Esophagus squamous epithelium (tissue), 5 donors: ENCODE data around the gene SOCS4. TPM values are rescaled to one million over a fixed set of nuclear protein-coding genes. Genes with fewer than 3 reads are reported as not detected.
"Not testable (repeated sequence)": the region's sequence is repeated elsewhere in the genome, so short reads cannot be mapped to it uniquely, and the experiment has no call there.

Experiments used
- DNase-seq: peaks from one replicate; lab custom pipeline; 2025; lab: John Stamatoyannopoulos, UW
- H3K27ac ChIP-seq, 4 donors: fragments of 200-600 bp; sonication (generic); one replicate each; pipeline ENCODE4 v1.5.1; 2016 to 2019; ENCODE audit warnings: mild to moderate bottlenecking in 1 of 4
- H3K27me3 ChIP-seq, 4 donors: fragments of 200-600 bp; sonication (generic); 1 replicate in 3 of 4; 2 replicates in 1 of 4; pipeline versions ENCODE4 v1.5.1 to v1.6.0; 2017 to 2021; ENCODE audit warnings: antibody characterized with exemption in 1 of 4
- H3K36me3 ChIP-seq, 3 donors: fragments of 200-600 bp; sonication (generic); one replicate each; pipeline ENCODE4 v1.5.1; 2016 to 2019
- H3K4me1 ChIP-seq, 3 donors: fragments of 200-600 bp; sonication (generic); one replicate each; pipeline ENCODE4 v1.5.1; 2017 to 2019
- H3K4me3 ChIP-seq, 4 donors: fragments of 200-600 bp; sonication (generic); 1 replicate in 3 of 4; 2 replicates in 1 of 4; pipeline ENCODE4 v1.5.1; 2016 to 2019; ENCODE audit warnings: mild to moderate bottlenecking in 2 of 4, moderate library complexity in 1 of 4
- H3K9me3 ChIP-seq, 3 donors: fragments of 200-600 bp; sonication (generic); one replicate each; pipeline ENCODE4 v1.5.1; 2016 to 2019
- CTCF ChIP-seq, 6 experiments: fragments of 450-650 bp in 4 of 6; fragments of 200-600 bp in 2 of 6; sonication (generic) in 2 of 6; IDR thresholded peaks; one replicate each; pipeline ENCODE4 v1.5.1; 2016 to 2019; ENCODE audit warnings: antibody characterized with exemption in 6 of 6, mild to moderate bottlenecking in 4 of 6, moderate library complexity in 4 of 6
- POLR2A ChIP-seq, 4 donors: fragments of 450-650 bp; IDR thresholded peaks; one replicate each; pipeline ENCODE4 v1.6.1; 2017; ENCODE audit warnings: antibody characterized with exemption in 4 of 4, mild to moderate bottlenecking in 4 of 4, moderate library complexity in 3 of 4
- WGBS, 2 donors: methylation state at CpG; one replicate each; pipeline ENCODE4 v1.1.5; 2018; 5-methylcytosine and 5-hydroxymethylcytosine counted together
- intact Hi-C: fragments of 100-400 bp; cut with DNase I; formaldehyde crosslinking; loops from one replicate; pipeline ENCODE4 v1.15.0; 2022
- total RNA-seq, 4 donors: library from RNA; depleted of rRNA; stranded (reverse); fragments of >200 nt; gene quantifications; one replicate each; pipeline ENCODE4 v1.1.0, GENCODE V29; 2016
- donor health status: DM: yes; HTN: yes; CAD: no.

Gene SOCS4
- total RNA-seq, 4 donors from 2014 or later, result 5.9 to 20.1 (median 12.1) TPM

- H3K27ac ChIP-seq, result no peak overlapping the region
- H3K36me3 ChIP-seq, result peaks cover 0 to 21% (median 0%) of the 10 kb centered on the region in 3 donors
- H3K4me1 ChIP-seq, result no peaks in the 10 kb centered on the region
- no peak overlapping the region for H3K4me3 ChIP-seq
- intact Hi-C loops, result no loop called here
- WGBS, 2 donors, result 78 to 85% methylated on average over 3 of the region's 3 CpGs
- no peak for TF ChIP-seq CTCF (IDR thresholded peaks at IDR 0.05)
- TF ChIP-seq POLR2A (IDR thresholded peaks at IDR 0.05), result no peak
- no peak for DNase-seq
- no peaks in the 10 kb centered on the region for H3K27me3 ChIP-seq
- no peaks in the 10 kb centered on the region for H3K9me3 ChIP-seq
Observed at GRCh38 chr14:55000381-55000780, 26.7 kb upstream of the SOCS4 start.

GRCh38 chr14:55005071-55005470 is 22.0 kb upstream of the SOCS4 start:
- no peak for TF ChIP-seq CTCF (IDR thresholded peaks at IDR 0.05)
- no peak for TF ChIP-seq POLR2A (IDR thresholded peaks at IDR 0.05)
- WGBS, 2 donors, result 91 to 95% methylated on average over 3 of the region's 4 CpGs
- no peak overlapping the region for H3K4me3 ChIP-seq
- H3K27me3 ChIP-seq, result no peaks in the 10 kb centered on the region
- DNase-seq, result no peak
- intact Hi-C loops, result no loop called here
- no peaks in the 10 kb centered on the region for H3K4me1 ChIP-seq
- no peak overlapping the region for H3K27ac ChIP-seq
- peaks cover 0 to 32% (median 0%) of the 10 kb centered on the region in 3 donors for H3K36me3 ChIP-seq
- no peaks in the 10 kb centered on the region for H3K9me3 ChIP-seq

- Histone ChIP-seq H3K27me3 (no peaks in the 10 kb centered on the region), H3K27ac (no peak overlapping the region), H3K4me1 (no peaks in the 10 kb centered on the region), H3K9me3 (no peaks in the 10 kb centered on the region), H3K4me3 (no peak overlapping the region), H3K36me3 (peaks cover 0 to 4% (median 0%) of the 10 kb centered on the region in 3 donors)
- intact Hi-C loops, result no loop called here
- 79 to 87% methylated on average over 2 of the region's 2 CpGs for WGBS, 2 donors
- TF ChIP-seq POLR2A (IDR thresholded peaks at IDR 0.05) (no peak), CTCF (IDR thresholded peaks at IDR 0.05) (no peak)
- no peak for DNase-seq
Observed at GRCh38 chr14:55015006-55015405, 12.0 kb upstream of the SOCS4 start.

GRCh38 chr14:55019968-55020554 is 7.0 kb upstream of the SOCS4 start:
- intact Hi-C loops, result no loop called here
- H3K27me3 ChIP-seq, result no peaks in the 10 kb centered on the region
- H3K4me3 ChIP-seq, result no peak overlapping the region
- WGBS, 2 donors, result 95 to 97% methylated on average over 2 of the region's 2 CpGs
- no peaks in the 10 kb centered on the region for H3K4me1 ChIP-seq
- no peaks in the 10 kb centered on the region for H3K9me3 ChIP-seq
- no peak overlapping the region for H3K27ac ChIP-seq
- TF ChIP-seq CTCF (IDR thresholded peaks at IDR 0.05) (no peak), POLR2A (IDR thresholded peaks at IDR 0.05) (no peak)
- DNase-seq, result no peak
- H3K36me3 ChIP-seq, result no peaks in the 10 kb centered on the region

GRCh38 chr14:55024365-55024764 is 2.7 kb upstream of the SOCS4 start:
- peaks cover 3 to 35% (median 24%) of the 10 kb centered on the region in 3 donors for H3K4me1 ChIP-seq
- H3K9me3 ChIP-seq, H3K27ac ChIP-seq, intact Hi-C loops, H3K36me3 ChIP-seq, H3K4me3 ChIP-seq, DNase-seq, H3K27me3 ChIP-seq: not testable (repeated sequence)
- WGBS, 2 donors, result 92% methylated on average over 3 of the region's 5 CpGs
